A673 (cell line): ENCODE results near the gene MRI1.

ENCODE experiments used
- CTCF ChIP-seq: fragments of 300-800, 200-600 bp; sonication (generic); conservative IDR thresholded peaks from 2 replicates; pipeline ENCODE4 v1.5.1; 2017; ENCODE audit warnings: low read depth, mild to moderate bottlenecking, antibody characterized with exemption, low read length, moderate library complexity, mixed read lengths
- EZH2 ChIP-seq: fragments of 200-600 bp; sonication (generic); IDR thresholded peaks from 2 replicates; pipeline ENCODE4 v1.6.1; 2017; ENCODE audit warnings: borderline replicate concordance, low read depth, mild to moderate bottlenecking, mixed read lengths, antibody characterized with exemption, low read length; ENCODE audit not compliant: poor library complexity, severe bottlenecking

- TF ChIP-seq EZH2 (no peak), CTCF (no peak)
Observed at GRCh38 chr19:13799669-13800068, 35.3 kb downstream of the MRI1 start.
